D721Med (cell line): ENCODE measurements around the gene LCLAT1.

Experiments
- DNase-seq: peaks from one replicate; pipeline ENCODE4 v3.0.0; 2011; ENCODE audit warnings: low spot score; ENCODE audit not compliant: insufficient read length
- FAIRE-seq: peaks from 2 replicates; lab custom pipeline; 2011; peaks lifted over from hg19 to GRCh38; lab: Jason Lieb, UNC
- TF ChIP-seq, protein P1 (sequence below): IDR thresholded peaks from 2 replicates; pipeline ENCODE4 v1.5.1; 2012; ENCODE audit warnings: mild to moderate bottlenecking, control low read depth; ENCODE audit not compliant: insufficient read depth; ENCODE audit errors: missing control alignments

LCLAT1 gene

DNA sequence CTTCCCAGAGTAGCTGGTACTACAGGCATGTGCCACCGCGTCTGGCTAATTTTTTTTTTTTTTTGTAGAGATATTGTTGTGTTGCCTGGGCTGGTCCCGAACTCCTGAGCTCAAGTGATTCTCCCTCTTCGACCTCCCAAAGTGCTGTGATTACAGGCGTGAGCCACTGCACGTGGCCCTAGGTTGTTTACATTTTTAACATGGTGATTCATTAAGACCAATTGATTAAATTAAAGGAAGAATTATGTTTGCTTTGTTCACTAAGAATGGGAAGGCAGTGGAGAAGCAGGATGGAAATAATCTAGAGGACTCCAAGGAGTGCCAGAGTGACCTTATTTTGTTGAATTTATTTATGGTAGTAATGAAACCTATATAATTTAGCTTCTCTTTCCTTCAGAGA is 7.5 kb downstream of the LCLAT1 start:
- TF ChIP-seq, protein P1, sequence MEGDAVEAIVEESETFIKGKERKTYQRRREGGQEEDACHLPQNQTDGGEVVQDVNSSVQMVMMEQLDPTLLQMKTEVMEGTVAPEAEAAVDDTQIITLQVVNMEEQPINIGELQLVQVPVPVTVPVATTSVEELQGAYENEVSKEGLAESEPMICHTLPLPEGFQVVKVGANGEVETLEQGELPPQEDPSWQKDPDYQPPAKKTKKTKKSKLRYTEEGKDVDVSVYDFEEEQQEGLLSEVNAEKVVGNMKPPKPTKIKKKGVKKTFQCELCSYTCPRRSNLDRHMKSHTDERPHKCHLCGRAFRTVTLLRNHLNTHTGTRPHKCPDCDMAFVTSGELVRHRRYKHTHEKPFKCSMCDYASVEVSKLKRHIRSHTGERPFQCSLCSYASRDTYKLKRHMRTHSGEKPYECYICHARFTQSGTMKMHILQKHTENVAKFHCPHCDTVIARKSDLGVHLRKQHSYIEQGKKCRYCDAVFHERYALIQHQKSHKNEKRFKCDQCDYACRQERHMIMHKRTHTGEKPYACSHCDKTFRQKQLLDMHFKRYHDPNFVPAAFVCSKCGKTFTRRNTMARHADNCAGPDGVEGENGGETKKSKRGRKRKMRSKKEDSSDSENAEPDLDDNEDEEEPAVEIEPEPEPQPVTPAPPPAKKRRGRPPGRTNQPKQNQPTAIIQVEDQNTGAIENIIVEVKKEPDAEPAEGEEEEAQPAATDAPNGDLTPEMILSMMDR = no peak
- DNase-seq (no peak), FAIRE-seq (no peak)

DNA sequence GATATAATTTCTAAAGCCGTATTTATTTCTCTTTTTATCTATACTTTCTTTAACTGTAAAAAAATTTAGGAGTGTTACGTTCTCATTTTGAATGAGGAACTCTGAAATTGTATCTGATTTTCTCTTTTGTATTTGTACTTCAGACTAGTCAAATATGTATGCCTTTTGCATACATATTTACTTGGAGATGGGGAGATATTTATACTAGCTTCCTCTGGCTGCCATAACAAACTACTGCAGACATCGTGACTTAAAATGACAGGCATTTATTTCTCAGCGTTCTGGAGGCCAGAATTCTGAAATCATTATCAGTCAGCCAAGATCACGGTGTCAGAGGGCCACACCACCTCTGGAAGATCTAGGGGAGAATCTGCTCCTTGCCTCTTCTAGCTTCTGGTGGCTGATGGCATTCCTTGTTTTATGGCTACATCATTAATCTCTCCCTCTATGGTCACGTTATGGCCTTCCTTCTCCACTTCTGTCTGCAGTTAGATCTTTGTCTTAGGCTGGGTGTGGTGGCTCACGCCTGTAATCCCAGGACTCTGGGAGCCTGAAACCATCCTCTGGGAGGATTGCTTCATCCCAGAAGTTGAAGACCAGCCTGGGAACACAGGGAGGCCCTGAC is 8.2 kb downstream of the LCLAT1 start:
- no peak for DNase-seq
- FAIRE-seq = no peak
- TF ChIP-seq, protein P1 = no peak

DNA sequence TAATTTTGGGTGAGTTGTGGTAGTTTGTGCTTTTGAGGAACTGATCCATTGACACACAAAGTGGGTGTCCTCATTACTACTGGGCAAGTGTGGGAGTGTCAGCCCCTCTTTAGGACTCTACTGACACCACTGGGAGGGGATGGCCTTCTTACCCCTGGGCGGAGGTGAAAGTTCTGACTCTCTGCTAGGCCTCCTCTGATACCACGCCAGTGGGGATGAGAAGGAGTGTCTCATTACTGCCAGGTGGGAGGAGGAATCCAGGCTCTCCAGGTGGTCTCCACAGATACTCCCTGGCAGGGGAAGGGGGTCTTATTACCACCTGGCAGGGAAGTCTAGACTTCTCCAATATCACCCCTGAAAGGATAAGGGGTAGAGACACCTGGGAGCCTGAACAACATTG is 9.1 kb downstream of the LCLAT1 start:
- TF ChIP-seq, protein P1 = no peak
- FAIRE-seq (no peak), DNase-seq (no peak)

DNA sequence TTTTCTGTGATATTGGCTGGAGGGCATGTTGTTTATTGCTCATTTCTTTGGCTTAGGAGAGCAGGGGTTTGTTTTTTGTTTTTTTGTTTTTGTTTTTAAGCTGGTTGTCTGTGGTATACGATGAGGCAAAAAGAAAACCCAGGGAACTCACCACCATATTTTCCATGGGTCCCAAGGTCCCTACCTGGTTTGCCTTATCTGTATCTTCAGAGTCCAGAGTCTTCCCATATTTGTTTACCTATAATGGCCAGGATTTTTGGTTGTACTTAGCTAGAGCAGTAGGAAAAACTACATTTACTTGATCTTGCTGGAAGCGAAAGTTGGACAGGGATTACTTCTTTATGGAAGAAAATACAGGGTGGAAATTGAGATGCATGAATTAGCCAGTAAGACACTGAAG is 9.5 kb downstream of the LCLAT1 start:
- FAIRE-seq = no peak
- DNase-seq = no peak
- TF ChIP-seq, protein P1 = no peak

DNA sequence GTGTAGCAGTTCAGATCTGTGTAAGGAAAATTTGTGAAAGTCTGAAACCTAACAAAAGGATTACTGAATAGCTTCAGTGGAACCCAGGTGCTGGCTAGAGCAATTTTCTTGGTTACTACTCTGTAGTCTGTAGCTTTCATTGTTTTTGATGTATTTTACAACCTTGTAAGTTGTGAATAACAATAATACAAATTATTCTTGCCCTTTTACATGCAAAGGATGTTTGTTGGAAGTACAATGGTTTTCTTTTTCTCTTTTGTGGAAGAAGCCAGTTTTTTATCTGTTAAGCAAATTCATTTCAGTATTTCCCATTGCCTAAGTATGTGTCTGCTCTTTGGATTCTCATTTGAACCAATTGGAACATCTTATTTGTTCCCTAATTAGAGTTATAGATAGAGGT is 10.2 kb downstream of the LCLAT1 start:
- no peak for FAIRE-seq
- DNase-seq = no peak
- TF ChIP-seq, protein P1 = no peak

DNA sequence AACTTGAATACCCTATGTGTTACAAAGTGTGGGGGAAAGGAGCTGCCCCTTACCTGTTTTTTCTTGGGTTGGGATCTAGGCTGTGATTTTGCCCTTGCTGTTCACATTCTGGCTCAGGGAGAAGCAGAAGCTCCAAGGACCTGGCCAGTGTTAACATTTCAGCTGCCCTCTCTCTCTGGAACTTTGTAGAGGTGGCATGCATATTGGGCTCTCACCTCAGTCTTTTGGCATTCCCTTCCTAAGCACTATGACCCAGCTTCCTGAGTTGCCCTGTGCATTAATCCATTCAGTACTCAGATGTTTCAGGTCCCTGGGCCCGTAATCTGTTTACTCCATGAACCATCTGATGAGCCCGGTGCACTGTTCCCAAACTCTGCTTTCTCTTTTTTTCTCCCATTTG is 12.1 kb downstream of the LCLAT1 start:
- FAIRE-seq = no peak

More for the DNA sequence above, 12.1 kb downstream of the LCLAT1 start:
- TF ChIP-seq, protein P1 = no peak
- no peak for DNase-seq
